Non-pigmented ciliary epithelial cell (primary cell): ENCODE results near the gene CALD1.

Experiments used
- DNase-seq: peaks from one replicate; pipeline ENCODE4 v3.0.0-alpha.2; 2010; ENCODE audit warnings: low read depth

Gene CALD1

DNA sequence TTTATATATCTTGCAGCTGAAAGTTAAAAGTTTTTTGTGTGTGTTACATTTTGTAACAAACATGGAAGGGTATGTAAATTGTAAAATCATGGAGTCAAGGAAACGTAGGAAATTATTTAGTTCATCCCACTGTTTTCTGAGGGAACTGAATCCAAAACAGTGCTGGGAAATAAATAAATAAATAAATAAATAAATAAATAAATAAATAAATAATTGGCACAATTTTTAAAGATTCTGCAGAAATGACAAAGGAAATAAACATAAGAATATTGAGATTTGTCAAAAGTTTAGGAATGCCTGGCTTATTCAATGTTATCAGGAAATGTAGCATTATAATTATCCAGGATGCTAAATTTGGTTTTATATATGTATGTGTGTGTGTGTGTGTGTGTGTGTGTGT, 115.5 kb downstream of the CALD1 start:
- no peak for DNase-seq

DNA sequence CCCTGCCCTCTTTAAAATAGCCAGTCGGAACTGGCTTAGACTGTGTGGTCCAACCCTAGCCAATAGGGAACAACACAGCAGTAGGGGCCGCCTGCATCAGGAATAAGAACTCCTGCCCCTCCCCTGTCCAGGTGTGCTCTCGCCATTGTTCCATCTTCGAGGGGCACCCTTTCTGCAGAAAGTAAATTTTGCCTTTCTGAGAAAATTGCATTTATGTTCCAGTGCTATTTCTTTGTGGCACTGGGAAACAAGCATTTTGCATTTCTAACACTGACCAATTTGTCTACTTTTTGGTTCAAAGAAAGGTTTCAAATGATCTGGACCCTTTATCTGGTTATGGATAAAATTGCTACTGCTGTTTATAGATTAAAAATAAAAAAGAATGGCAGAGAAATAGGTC, 116.6 kb downstream of the CALD1 start:
- DNase-seq, result no peak

GRCh38 chr7:134897936-134898335, 118.5 kb downstream of the CALD1 start:
- no peak for DNase-seq

DNA sequence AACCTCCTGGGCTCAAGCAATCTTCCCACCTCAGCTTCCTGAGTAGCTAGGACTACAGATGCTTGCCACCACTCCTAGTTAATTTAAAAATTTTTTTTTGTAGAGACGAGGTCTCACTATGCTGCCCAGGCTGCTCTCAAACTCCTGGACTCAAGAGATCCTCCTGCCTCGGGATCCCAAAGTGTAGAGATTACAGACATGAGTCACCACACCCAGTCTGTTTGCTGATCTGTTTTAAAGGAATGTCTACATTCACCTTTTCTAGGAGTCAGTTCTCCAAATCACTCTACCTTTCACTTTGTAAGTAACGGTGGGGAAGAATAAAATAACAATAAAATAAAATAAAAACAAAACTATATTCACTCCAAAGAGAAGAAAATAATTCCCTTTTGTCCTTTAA, 120.3 kb downstream of the CALD1 start:
- DNase-seq, result no peak

DNA sequence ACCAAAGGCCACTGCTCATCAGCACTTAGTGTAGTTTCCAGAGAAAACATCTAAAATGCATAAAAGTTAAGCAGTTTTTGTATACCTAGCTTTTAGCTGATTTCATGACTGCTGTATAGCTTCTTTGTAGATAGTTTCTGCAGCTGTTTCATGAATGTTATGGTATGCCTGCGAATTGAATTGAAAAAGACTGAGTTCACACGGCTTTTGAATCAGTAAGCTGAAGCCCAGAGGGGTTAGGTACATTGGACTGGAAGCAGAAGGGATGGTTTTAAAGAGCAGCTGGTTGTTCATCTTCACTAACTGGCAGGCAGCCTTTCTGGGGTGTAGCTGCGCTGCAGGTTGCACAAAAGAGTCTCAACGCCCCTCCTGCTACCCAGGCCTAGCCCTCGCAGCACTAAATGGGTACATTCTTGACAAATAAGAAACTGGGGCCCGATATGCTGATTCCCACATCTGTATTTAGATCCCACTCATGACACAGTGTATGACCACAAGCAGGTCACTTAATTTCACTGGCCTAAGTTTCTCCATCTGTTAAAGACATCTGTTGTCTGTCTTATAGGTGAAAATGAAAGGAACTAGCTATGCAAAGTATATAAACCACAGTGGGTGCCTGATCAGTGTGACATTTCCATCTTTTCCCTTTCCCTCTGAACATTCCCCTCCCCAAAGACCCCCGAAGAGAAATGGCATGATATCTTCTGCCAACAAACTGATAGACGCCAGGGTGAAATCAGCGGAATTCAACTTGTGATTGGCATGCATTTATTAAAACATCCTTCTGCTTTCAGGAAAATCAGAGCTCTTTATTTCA, 120.9 kb downstream of the CALD1 start:
- no peak for DNase-seq

DNA sequence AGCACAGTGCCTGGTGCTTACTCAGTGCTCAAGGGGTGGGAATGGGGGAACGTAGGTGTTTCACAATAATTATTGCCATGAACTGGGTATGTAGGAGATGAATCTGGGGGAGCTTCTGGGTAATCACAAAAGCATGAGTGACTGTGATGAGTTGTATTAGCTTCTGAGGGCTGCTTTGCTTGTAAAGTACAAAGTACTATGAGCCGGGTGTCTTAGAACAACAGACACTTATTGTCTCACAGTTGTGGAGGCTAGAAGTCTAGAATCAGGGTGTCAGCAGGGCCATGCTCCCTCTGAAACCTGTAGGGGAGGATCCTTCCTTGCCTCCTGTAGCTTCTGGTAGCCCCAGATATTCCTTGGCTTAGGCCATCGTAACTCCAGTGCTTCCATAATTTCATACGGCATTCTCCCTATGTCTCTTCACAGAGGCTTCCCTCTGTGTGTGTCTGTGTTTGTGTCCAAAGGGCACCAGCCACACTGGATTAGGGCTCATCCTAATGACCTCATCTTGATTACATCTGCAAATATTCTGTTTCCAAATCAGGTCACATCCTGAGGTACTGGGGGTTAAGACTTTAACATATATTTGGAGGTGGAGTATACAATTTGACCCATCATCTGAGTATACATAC, 122.1 kb downstream of the CALD1 start:
- DNase-seq, result no peak

DNA sequence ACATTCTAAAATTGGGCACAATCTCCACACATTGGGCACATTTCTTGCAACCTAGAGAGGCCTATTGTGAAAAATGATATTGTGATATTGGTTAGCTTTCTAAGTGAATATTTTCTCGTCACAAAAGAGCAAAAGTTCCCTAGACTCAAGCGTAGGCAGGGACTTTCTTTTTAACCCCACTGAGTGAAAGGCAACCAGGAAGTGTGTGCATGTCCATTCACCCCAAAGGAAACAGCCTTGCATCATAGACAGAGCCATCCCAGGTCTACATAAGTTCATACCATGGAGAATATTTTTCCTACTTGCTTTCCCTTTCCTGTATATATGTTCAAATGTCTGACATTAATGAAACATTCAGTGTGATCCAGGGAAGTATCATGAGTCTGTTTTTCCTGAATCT, 122.6 kb downstream of the CALD1 start:
- DNase-seq, result no peak

GRCh38 chr7:134903073-134903790, 123.8 kb downstream of the CALD1 start:
- DNase-seq, result no peak

GRCh38 chr7:134905375-134905774, 125.9 kb downstream of the CALD1 start:
- peak; percentile 74 for DNase-seq

GRCh38 chr7:134907000-134907399, 127.6 kb downstream of the CALD1 start:
- DNase-seq, result no peak

DNA sequence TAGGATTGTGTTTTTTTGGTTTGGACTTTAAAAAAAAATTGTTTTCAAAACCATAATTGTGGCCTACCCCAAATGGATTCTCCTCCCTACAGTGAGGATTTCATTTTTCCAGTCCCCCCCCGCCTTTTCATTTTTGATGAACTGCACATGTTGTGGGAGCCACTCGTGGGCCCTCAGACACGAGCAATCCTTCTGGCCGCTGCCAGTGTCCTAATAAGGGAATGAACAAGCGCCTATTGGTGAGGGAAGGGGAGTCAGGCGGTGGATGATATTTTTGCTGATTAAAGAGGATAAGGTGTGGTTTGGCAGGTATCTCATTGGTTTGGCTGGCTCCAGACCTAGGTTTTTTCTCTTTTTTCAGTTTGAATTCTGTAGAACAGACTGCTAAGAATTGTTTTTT, 128.2 kb downstream of the CALD1 start:
- DNase-seq, result no peak

DNA sequence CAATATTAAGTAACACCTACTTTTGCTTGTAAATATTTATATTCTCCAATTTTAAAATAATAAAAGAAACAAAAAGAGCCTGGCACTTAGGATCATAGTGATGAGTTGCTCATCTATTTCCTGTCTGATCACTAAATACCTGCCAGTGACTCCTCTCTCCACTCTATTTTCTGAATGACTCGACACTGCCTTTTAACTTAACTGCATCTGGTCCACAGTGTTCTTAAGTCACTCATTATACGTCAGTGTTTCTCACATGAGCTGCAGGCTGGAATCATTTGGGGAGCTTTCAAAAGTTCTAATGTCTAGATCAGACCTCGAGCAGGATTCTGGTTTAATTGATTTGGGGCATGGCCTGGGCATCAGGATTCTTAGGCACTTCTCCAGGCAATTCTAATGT, 128.9 kb downstream of the CALD1 start:
- no peak for DNase-seq

DNA sequence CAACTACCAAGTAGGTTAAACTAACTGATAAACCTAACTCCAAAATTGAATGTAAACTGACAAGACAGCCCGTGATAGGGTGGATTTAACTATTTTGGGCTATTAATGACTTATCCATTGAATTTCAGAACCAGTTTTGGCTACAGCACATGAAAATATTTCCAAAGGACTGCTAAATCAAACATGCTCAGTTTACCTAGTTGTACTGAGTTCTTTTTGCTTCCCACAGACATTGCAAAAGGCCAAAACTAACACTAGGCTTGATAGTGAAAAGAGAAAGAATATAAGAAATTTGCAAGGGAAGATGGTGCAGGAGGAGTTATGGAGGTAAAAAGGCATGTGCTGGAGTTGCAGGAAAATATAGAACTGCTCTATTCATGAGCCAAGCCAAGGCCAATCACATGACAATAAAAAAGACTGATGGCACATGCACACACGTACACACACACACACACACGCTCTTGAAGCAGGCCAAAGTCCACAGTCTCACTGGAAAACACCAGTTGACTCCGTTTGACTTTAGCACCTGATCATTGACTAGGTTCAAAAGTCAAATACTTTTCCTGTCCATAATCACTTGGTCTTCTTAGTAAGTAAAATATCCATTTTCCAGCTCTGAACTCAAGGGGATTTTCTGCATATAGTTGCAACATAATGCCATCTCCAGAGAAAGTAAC, 130.9 kb downstream of the CALD1 start:
- no peak for DNase-seq

GRCh38 chr7:134910968-134911367, 131.5 kb downstream of the CALD1 start:
- no peak for DNase-seq

DNA sequence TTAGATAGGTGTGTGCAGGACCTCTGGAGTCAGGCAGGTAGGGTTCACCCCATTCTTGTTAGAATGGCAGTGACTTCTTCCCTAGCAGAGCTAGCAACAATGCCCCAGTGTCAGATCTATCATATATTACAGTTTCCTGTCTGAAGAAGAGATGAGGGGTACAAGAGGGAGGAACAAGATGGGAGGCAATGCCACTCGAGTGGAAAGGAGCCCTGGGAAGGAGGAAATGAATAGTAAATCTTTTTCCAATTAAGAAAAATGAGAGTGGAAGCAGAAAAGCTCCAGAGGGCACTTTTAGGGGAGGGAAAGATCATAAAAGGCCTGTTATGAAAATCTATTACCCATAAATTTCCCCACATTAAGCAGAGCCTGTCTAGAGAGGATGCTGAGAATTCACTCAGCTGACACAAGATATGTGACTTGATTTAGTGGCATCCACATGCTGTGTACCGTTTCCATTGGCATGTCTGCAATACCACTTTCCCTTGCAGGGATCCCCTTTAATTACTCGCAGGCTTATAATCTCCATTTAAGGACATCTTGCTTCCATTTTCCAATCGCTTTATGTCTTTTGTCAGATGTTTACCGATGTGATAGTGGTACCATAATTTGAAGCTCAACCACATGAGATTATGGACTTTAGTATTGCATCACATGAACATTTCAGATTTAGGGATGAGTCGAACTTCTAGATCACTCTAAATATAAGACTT, 136.9 kb downstream of the CALD1 start:
- DNase-seq, result no peak

GRCh38 chr7:134919240-134919641, 139.8 kb downstream of the CALD1 start:
- DNase-seq, result no peak

DNA sequence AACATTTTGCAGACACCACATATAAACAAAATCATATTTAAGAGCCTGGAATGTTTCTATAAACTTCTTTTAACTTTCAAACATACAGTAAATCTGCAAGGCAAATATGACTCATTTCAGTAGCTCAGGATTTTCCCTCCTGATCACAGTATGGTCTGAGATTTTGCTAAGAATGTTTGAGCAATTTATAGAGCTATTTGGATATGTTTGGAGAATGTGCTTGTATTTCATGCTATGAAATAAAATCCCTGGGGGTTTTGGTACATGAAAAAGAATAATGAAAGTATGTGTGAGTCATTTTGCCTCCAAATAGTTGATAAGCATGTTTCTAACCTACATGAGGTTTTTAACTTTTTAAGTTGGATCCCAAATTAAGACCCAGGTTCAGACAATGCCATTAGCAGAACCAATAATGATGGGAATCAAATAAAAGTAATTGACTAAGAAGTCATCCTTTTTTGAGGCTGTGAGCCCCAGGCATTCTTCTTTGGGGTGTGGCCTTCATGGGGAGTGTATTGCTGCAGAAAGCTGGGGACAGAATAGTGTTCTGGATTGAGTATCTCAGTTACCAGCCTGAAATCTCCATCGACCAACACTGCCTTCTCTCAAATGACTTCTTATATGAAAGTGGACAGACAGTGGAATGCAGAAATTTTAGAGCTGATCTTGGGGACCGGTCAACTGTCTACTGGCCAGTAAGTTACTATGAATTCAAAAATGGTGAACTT, 140.8 kb downstream of the CALD1 start:
- peak; percentile 73 for DNase-seq

GRCh38 chr7:134922720-134923704, 143.6 kb downstream of the CALD1 start:
- DNase-seq, result no peak

GRCh38 chr7:134925766-134926165, 146.3 kb downstream of the CALD1 start:
- DNase-seq, result no peak

GRCh38 chr7:134926396-134926795, 147.0 kb downstream of the CALD1 start:
- DNase-seq, result no peak
